ENCODE measurements around the gene ZNF217. TPM values are rescaled to one million over a fixed set of nuclear protein-coding genes. Genes with fewer than 3 reads are reported as not detected.
A peak's percentile ranks its signal among the peaks of the same experiment; 100 is the strongest.
"Not testable (repeated sequence)": the region's sequence is repeated elsewhere in the genome, so short reads cannot be mapped to it uniquely, and the experiment has no call there.

ZNF217 gene
- total and polyA plus RNA-seq, 10 of the 15 experiments (the other 5 are each of a cell fraction or from before 2014, with no cell fraction given): 8.5 to 76.6 (median 40.6) TPM

GRCh38 chr20:53591206-53591741 is 2.4 kb downstream of the ZNF217 start:
- TF ChIP-seq RB1 (IDR thresholded peaks at IDR 0.05; ENCODE audit: borderline replicate concordance) (peak; percentile 68; the same call in 1 of the 2 replicates), NR2C1 (IDR thresholded peaks at IDR 0.05) (peak; percentile 9; the same call in 1 of the 2 replicates), JUNB (IDR thresholded peaks at IDR 0.05) (peak; percentile 1; the same call in 1 of the 2 replicates), ETV6 (conservative IDR thresholded peaks at IDR 0.05 in 1 of 2, IDR thresholded peaks at IDR 0.05 in 1 of 2; ENCODE audit: borderline replicate concordance in 1 of 2, low read depth in 1 of 2) (peak in 1 of 2 experiments; percentile 99; a peak in 2 of 4 replicates), NFXL1 (IDR thresholded peaks at IDR 0.05; ENCODE audit: borderline replicate concordance) (peak; percentile 34; the same call in 1 of the 2 replicates), SMAD1 (IDR thresholded peaks at IDR 0.05; ENCODE audit: low read depth, partially characterized antibody) (peak; percentile 53), MLLT1 (IDR thresholded peaks at IDR 0.05) (peak; percentile 88), NR2F1 (conservative IDR thresholded peaks at IDR 0.05) (peak; percentile 18; the same call in 1 of the 2 replicates)
- peak; percentile 27 for FAIRE-seq
- WGBS (ENCODE audit: insufficient coverage, insufficient replicate concordance, low lambda C conversion rate, missing lambda C conversion rate): 0% methylated on average over 4 of the region's 4 CpGs
- RAD21 ChIA-PET (ENCODE audit: unreplicated experiment): interaction anchor here (0.8 to 1.7 kb wide), 14 partner anchors 8 to 342 kb away, joined by 3 to 6 read pairs (median 4); no protein-coding TSS in a partner anchor
- H3K36me3 ChIP-seq (ENCODE audit: control insufficient read depth in 2 of 2, insufficient read depth in 2 of 2, low read length in 1 of 2); BruUV-seq (replicated peaks); H3K27me3 ChIP-seq (replicated peaks in 1 of 2; ENCODE audit: control insufficient read depth in 2 of 2, insufficient read depth in 2 of 2, low read length in 1 of 2); in situ Hi-C loops (cut with MboI); H3K9me3 ChIP-seq (replicated peaks; ENCODE audit: control insufficient read depth, insufficient read depth, low read length); ATAC-seq; H3K4me1 ChIP-seq (ENCODE audit: control insufficient read depth, insufficient read depth, low read length); H2AFZ ChIP-seq (ENCODE audit: control insufficient read depth, low read depth, low read length); H4K20me1 ChIP-seq (ENCODE audit: control insufficient read depth, insufficient read depth); intact Hi-C loops (cut with micrococcal nuclease; ENCODE audit: unreplicated experiment); DNase-seq (ENCODE audit: low read depth, low spot score): not testable (repeated sequence)
- Histone ChIP-seq H3K79me2 (ENCODE audit: control insufficient read depth, insufficient read depth, low read length) (peaks cover 74% of the 10 kb centered on the region), H3K4me3 (peak overlapping the region; percentile 69), H3K27ac (ENCODE audit: control insufficient read depth, insufficient read depth) (peak overlapping the region; percentile 93), H3K9ac (ENCODE audit: control insufficient read depth, insufficient read depth, low read length) (peak overlapping the region; percentile 92), H3K4me2 (ENCODE audit: control insufficient read depth, insufficient read depth) (peak overlapping the region; percentile 2; the same call in 1 of the 2 replicates)
- SMC1A ChIA-PET (ENCODE audit: uncharacterized antibody, unreplicated experiment): interaction anchor here (0.7 to 1.7 kb wide), 8 partner anchors 20 to 281 kb away, joined by 3 to 6 read pairs (median 3); no protein-coding TSS in a partner anchor
- POLR2A ChIA-PET: interaction anchor here (0.6 to 1.8 kb wide), 7 partner anchors 9 to 115 kb away, joined by 3 to 9 read pairs (median 3); no protein-coding TSS in a partner anchor
- CTCF ChIA-PET: interaction anchor here (0.9 kb wide), 1 partner anchor 324 kb away, joined by 3 read pairs; no protein-coding TSS in a partner anchor

GRCh38 chr20:53590608-53591007 is 3.0 kb downstream of the ZNF217 start:
- in situ Hi-C loops (cut with MboI); H3K27me3 ChIP-seq (replicated peaks in 1 of 2; ENCODE audit: control insufficient read depth in 2 of 2, insufficient read depth in 2 of 2, low read length in 1 of 2); intact Hi-C loops (cut with micrococcal nuclease; ENCODE audit: unreplicated experiment); H3K9me3 ChIP-seq (replicated peaks; ENCODE audit: control insufficient read depth, insufficient read depth, low read length); H2AFZ ChIP-seq (ENCODE audit: control insufficient read depth, low read depth, low read length); BruUV-seq (replicated peaks); DNase-seq (ENCODE audit: low read depth, low spot score); H4K20me1 ChIP-seq (ENCODE audit: control insufficient read depth, insufficient read depth); H3K4me1 ChIP-seq (ENCODE audit: control insufficient read depth, insufficient read depth, low read length); ATAC-seq; H3K36me3 ChIP-seq (ENCODE audit: control insufficient read depth in 2 of 2, insufficient read depth in 2 of 2, low read length in 1 of 2): not testable (repeated sequence)
- H3K4me3 ChIP-seq: peak overlapping the region; percentile 69
- peak; percentile 35 for FAIRE-seq
- ChIA-PET CTCF (interaction anchor here (1.6 kb wide), 1 partner anchor 349 kb away, joined by 3 read pairs; no protein-coding TSS in a partner anchor), RAD21 (ENCODE audit: unreplicated experiment) (interaction anchor here (0.8 to 1.7 kb wide), 4 partner anchors 11 to 325 kb away, joined by 3 to 4 read pairs (median 4); no protein-coding TSS in a partner anchor), POLR2A (interaction anchor here (0.6 to 1.8 kb wide), 3 partner anchors 11 to 116 kb away, joined by 3 to 4 read pairs (median 3); no protein-coding TSS in a partner anchor), SMC1A (ENCODE audit: uncharacterized antibody, unreplicated experiment) (interaction anchor here (0.9 to 1.7 kb wide), 4 partner anchors 52 to 282 kb away, joined by 3 to 6 read pairs (median 4); no protein-coding TSS in a partner anchor)
- peak overlapping the region; percentile 93 for H3K27ac ChIP-seq (ENCODE audit: control insufficient read depth, insufficient read depth)
- peak overlapping the region; percentile 92 for H3K9ac ChIP-seq (ENCODE audit: control insufficient read depth, insufficient read depth, low read length)
- peak overlapping the region; percentile 69 for H3K4me2 ChIP-seq (ENCODE audit: control insufficient read depth, insufficient read depth)
- peaks cover 78% of the 10 kb centered on the region for H3K79me2 ChIP-seq (ENCODE audit: control insufficient read depth, insufficient read depth, low read length)

Data from GM12878 (cell line).